ENCODE data around the gene CFAP97D1. TPM values are rescaled to one million over a fixed set of nuclear protein-coding genes. Genes with fewer than 3 reads are reported as not detected.

CFAP97D1 gene
- not detected for total RNA-seq
- not detected for polyA plus RNA-seq (2013, experiment 1 of 2)
- polyA plus RNA-seq (2013, experiment 2 of 2): not detected
- long read RNA-seq, experiment 1: 0 reads
- long read RNA-seq, experiment 2: 0 reads
- long read RNA-seq, experiment 3: 0 reads
- long read RNA-seq, experiment 4: 0 reads

GRCh38 chr17:43780135-43780534 is at the start of gene CFAP97D1:
TSS of gene CFAP97D1 (plus strand) at chr17:43780435. CDS start at chr17:43780463, 28 bp downstream.
- peaks cover 23% of the 10 kb centered on the region for H3K27me3 Mint-ChIP-seq (ENCODE audit: insufficient read depth)
- no peaks in the 10 kb centered on the region for H3K4me1 ChIP-seq (ENCODE audit: control insufficient read depth, insufficient read depth, low read length)
- H3K9me3 Mint-ChIP-seq: no peaks in the 10 kb centered on the region
- H3K4me1 Mint-ChIP-seq: peaks cover 10% of the 10 kb centered on the region
- H3K27ac ChIP-seq (ENCODE audit: low read depth, low read length): no peak within 1 kb of the TSS
- peak within 1 kb of the TSS; percentile 79 for H3K27ac Mint-ChIP-seq
- H3K36me3 ChIP-seq (ENCODE audit: control insufficient read depth, insufficient read depth, low read length): peaks cover 9% of the 10 kb centered on the region
- no peaks in the 10 kb centered on the region for H3K9me3 ChIP-seq (ENCODE audit: control insufficient read depth, low read length)
- H3K36me3 Mint-ChIP-seq (ENCODE audit: low read depth): peaks cover 6% of the 10 kb centered on the region
- peaks cover 4% of the 10 kb centered on the region for H3K27me3 ChIP-seq (ENCODE audit: control insufficient read depth, insufficient read depth, low read length, poor library complexity, severe bottlenecking)
- TF ChIP-seq CTCF (conservative IDR thresholded peaks at IDR 0.05): no peak
- WGBS, 2 experiments (ENCODE audit: insufficient coverage in 1 of 2, insufficient read length in 1 of 2): 86% methylated on average over 4 to 7 of the region's 7 CpGs
- peak within 1 kb of the TSS; percentile 80 for H3K4me3 ChIP-seq (ENCODE audit: low read length)
- H3K4me3 Mint-ChIP-seq: peak within 1 kb of the TSS; percentile 71
- H3K9ac ChIP-seq (ENCODE audit: extremely low read depth, low read length, poor library complexity, severe bottlenecking): peak within 1 kb of the TSS; percentile 99
- no peak for DNase-seq

- no peaks in the 10 kb centered on the region for H3K27me3 Mint-ChIP-seq (ENCODE audit: insufficient read depth)
- no peak overlapping the region for H3K9ac ChIP-seq (ENCODE audit: extremely low read depth, low read length, poor library complexity, severe bottlenecking)
- WGBS, 2 experiments (ENCODE audit: insufficient coverage in 1 of 2, insufficient read length in 1 of 2): 86 to 100% methylated on average over 2 of the region's 2 CpGs
- DNase-seq: no peak
- no peak overlapping the region for H3K27ac ChIP-seq (ENCODE audit: low read depth, low read length)
- no peaks in the 10 kb centered on the region for H3K36me3 ChIP-seq (ENCODE audit: control insufficient read depth, insufficient read depth, low read length)
- H3K4me3 ChIP-seq (ENCODE audit: low read length): peak overlapping the region; percentile 48
- no peaks in the 10 kb centered on the region for H3K4me1 ChIP-seq (ENCODE audit: control insufficient read depth, insufficient read depth, low read length)
- peaks cover 14% of the 10 kb centered on the region for H3K9me3 ChIP-seq (ENCODE audit: control insufficient read depth, low read length)
- no peak overlapping the region for H3K27ac Mint-ChIP-seq
- H3K4me1 Mint-ChIP-seq: no peaks in the 10 kb centered on the region
- no peaks in the 10 kb centered on the region for H3K36me3 Mint-ChIP-seq (ENCODE audit: low read depth)
- no peak for TF ChIP-seq CTCF (conservative IDR thresholded peaks at IDR 0.05)
- peaks cover 25% of the 10 kb centered on the region for H3K9me3 Mint-ChIP-seq
- H3K4me3 Mint-ChIP-seq: no peak overlapping the region
- H3K27me3 ChIP-seq (ENCODE audit: control insufficient read depth, insufficient read depth, low read length, poor library complexity, severe bottlenecking): no peaks in the 10 kb centered on the region
Measured at GRCh38 chr17:43732958-43733357, 47.3 kb upstream of the CFAP97D1 start.

GRCh38 chr17:43733956-43734355 is 46.3 kb upstream of the CFAP97D1 start:
- no peak overlapping the region for H3K4me3 Mint-ChIP-seq
- 80 to 100% methylated on average over 1 of the region's 1 CpG for WGBS, 2 experiments (ENCODE audit: insufficient coverage in 1 of 2, insufficient read length in 1 of 2)
- Histone ChIP-seq H3K4me3 (ENCODE audit: low read length) (no peak overlapping the region), H3K27ac (ENCODE audit: low read depth, low read length) (no peak overlapping the region), H3K27me3 (ENCODE audit: control insufficient read depth, insufficient read depth, low read length, poor library complexity, severe bottlenecking) (no peaks in the 10 kb centered on the region), H3K9ac (ENCODE audit: extremely low read depth, low read length, poor library complexity, severe bottlenecking) (no peak overlapping the region), H3K9me3 (ENCODE audit: control insufficient read depth, low read length) (peaks cover 14% of the 10 kb centered on the region), H3K4me1 (ENCODE audit: control insufficient read depth, insufficient read depth, low read length) (no peaks in the 10 kb centered on the region), H3K36me3 (ENCODE audit: control insufficient read depth, insufficient read depth, low read length) (no peaks in the 10 kb centered on the region)
- no peak for DNase-seq
- no peaks in the 10 kb centered on the region for H3K4me1 Mint-ChIP-seq
- TF ChIP-seq CTCF (conservative IDR thresholded peaks at IDR 0.05): no peak
- no peak overlapping the region for H3K27ac Mint-ChIP-seq
- peaks cover 25% of the 10 kb centered on the region for H3K9me3 Mint-ChIP-seq
- H3K36me3 Mint-ChIP-seq (ENCODE audit: low read depth): no peaks in the 10 kb centered on the region
- no peaks in the 10 kb centered on the region for H3K27me3 Mint-ChIP-seq (ENCODE audit: insufficient read depth)
